Measurements from ENCODE around the gene PRKACG. TPM values are rescaled to one million over a fixed set of nuclear protein-coding genes. Genes with fewer than 3 reads are reported as not detected.
"Not testable (repeated sequence)": the region's sequence is repeated elsewhere in the genome, so short reads cannot be mapped to it uniquely, and the experiment has no call there.

The PRKACG gene
- total and polyA plus RNA-seq, 5 donors from 2014 or later = not detected

DNA sequence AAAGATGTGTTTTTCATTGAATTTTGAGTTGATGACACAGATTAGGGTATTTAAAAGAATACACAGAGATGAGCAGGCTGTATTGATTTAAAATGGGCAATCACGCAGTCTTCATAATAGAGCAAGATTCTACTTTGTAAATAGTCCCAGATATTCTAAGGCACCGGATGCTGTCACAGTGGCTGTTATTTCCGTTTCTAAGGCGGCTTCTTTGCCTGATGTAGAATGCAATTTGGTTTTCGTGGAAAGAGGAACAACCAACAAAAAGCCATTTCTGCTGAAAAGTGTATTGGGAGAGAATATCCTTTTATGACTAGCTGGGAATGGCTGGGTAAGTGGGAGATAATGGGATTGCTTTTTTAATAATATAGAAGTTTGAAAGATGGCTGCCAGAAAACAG lies 17.5 kb downstream of the PRKACG start:
- Mint-ChIP-seq H3K36me3 (no peaks in the 10 kb centered on the region), H3K9me3 (peaks cover 0 to 1% (median 0%) of the 10 kb centered on the region in 7 donors), H3K4me3 (peak overlapping the region; percentile 68 to 78 (median 77)), H3K4me1 (peaks cover 14 to 43% (median 27%) of the 10 kb centered on the region in 4 donors), H3K27me3 (no peaks in the 10 kb centered on the region), H3K27ac (peak overlapping the region; percentile 4 to 83 (median 68))
- H3K4me1 ChIP-seq (ENCODE audit: control insufficient read depth, insufficient read depth, low read length, poor library complexity, severe bottlenecking) = peaks cover 12% of the 10 kb centered on the region
- no peaks in the 10 kb centered on the region for H3K9me3 ChIP-seq (ENCODE audit: control insufficient read depth in 2 of 2, low read length in 2 of 2)
- peak overlapping the region; percentile 53 for H3K27ac ChIP-seq (ENCODE audit: insufficient read depth, low read length, poor library complexity, severe bottlenecking)
- ATAC-seq (ENCODE audit: low read depth in 2 of 2) = no peak
- no peaks in the 10 kb centered on the region for H3K36me3 ChIP-seq (ENCODE audit: control insufficient read depth, insufficient read depth, low read length)
- no peaks in the 10 kb centered on the region for H3K27me3 ChIP-seq (ENCODE audit: control insufficient read depth, insufficient read depth, low read length)
- DNase-seq = peak in 1 of 3 donors; percentile 62
- H3K4me3 ChIP-seq (ENCODE audit: low read depth, low read length) = peak overlapping the region; percentile 73

DNA sequence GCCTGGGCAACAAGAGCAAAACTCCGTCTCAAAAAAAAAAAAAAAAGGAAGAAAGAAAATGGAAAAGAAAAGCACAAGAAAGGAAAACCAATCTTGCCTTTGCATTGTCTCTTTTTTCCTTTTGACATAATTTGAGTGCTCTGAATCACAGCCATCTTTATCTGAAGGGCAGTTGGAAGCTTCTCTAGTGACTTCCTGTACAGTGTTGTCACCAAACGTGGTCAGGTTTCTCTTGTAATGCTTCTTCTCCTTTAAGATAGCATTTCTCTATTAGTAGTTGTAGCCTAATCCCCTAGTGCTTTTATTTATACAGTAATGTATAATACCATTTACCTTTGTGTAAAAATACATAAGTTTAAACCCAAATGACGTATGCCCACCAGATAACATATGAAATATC lies 18.1 kb downstream of the PRKACG start:
- Histone ChIP-seq H3K4me1 (ENCODE audit: control insufficient read depth, insufficient read depth, low read length, poor library complexity, severe bottlenecking) (peaks cover 12% of the 10 kb centered on the region), H3K4me3 (ENCODE audit: low read depth, low read length) (peak overlapping the region; percentile 73), H3K27ac (ENCODE audit: insufficient read depth, low read length, poor library complexity, severe bottlenecking) (no peak overlapping the region), H3K27me3 (ENCODE audit: control insufficient read depth, insufficient read depth, low read length) (no peaks in the 10 kb centered on the region), H3K9me3 (ENCODE audit: control insufficient read depth in 2 of 2, low read length in 2 of 2) (no peaks in the 10 kb centered on the region), H3K36me3 (ENCODE audit: control insufficient read depth, insufficient read depth, low read length) (no peaks in the 10 kb centered on the region)
- Mint-ChIP-seq H3K27me3 (no peaks in the 10 kb centered on the region), H3K36me3 (no peaks in the 10 kb centered on the region), H3K9me3 (peaks cover 0 to 1% (median 0%) of the 10 kb centered on the region in 7 donors), H3K27ac (peak overlapping the region; percentile 4 to 83 (median 68)), H3K4me3 (peak overlapping the region in 1 of 4 donors; percentile 68), H3K4me1 (peaks cover 14 to 43% (median 27%) of the 10 kb centered on the region in 4 donors)
- peak in 1 of 3 donors; percentile 47 for DNase-seq
- no peak for ATAC-seq (ENCODE audit: low read depth in 2 of 2)

DNA sequence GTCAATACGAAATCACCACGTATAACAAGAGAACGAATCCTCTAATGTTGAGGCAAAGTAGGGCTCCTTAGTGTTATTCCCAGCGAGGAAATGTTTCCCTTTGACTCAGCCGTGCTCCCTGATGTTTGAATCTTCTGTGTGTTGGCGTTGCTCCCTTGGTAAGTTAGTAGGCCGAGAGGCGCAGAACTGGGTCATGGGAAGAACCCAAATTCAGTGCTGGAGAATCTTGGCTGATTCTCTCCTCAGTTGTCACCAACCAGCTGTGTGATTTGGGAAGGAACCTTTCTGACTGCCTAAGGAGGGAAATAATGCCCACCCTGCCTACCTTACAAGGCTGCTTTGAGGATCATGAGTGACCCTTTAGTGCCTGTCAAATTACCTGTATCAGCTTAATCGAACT lies 22.5 kb downstream of the PRKACG start:
- Histone ChIP-seq H3K9me3 (ENCODE audit: control insufficient read depth in 2 of 2, low read length in 2 of 2) (no peaks in the 10 kb centered on the region), H3K4me3 (ENCODE audit: low read depth, low read length) (no peak overlapping the region), H3K27ac (ENCODE audit: insufficient read depth, low read length, poor library complexity, severe bottlenecking) (no peak overlapping the region), H3K4me1 (ENCODE audit: control insufficient read depth, insufficient read depth, low read length, poor library complexity, severe bottlenecking) (peaks cover 5% of the 10 kb centered on the region), H3K27me3 (ENCODE audit: control insufficient read depth, insufficient read depth, low read length) (no peaks in the 10 kb centered on the region), H3K36me3 (ENCODE audit: control insufficient read depth, insufficient read depth, low read length) (no peaks in the 10 kb centered on the region)
- ATAC-seq (ENCODE audit: low read depth in 2 of 2) = no peak
- Mint-ChIP-seq H3K36me3 (no peaks in the 10 kb centered on the region), H3K9me3 (peaks cover 0 to 1% (median 0%) of the 10 kb centered on the region in 7 donors), H3K4me3 (no peak overlapping the region), H3K27me3 (no peaks in the 10 kb centered on the region), H3K4me1 (peaks cover 7 to 14% (median 8%) of the 10 kb centered on the region in 4 donors), H3K27ac (no peak overlapping the region)
- no peak for DNase-seq

DNA sequence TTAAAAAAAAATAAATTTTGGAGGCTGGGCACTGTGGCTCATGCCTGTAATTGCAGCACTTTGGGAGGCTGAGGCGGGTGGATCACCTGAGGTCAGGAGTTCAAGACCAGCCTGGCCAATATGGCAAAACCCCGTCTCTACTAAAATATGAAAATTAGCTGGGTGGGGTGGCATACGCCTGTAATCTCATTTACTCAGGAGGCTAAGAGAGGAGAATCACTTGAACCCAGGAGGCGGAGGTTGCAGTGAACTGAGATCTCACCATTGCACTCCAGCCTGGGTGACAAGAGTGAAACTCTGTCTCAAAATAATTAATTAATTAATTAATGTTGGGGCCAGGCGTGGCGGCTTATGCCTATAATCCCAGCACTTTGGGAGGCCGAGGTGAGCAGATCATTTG lies 27.0 kb downstream of the PRKACG start:
- H3K27me3 Mint-ChIP-seq; H3K9me3 Mint-ChIP-seq; H3K36me3 ChIP-seq (ENCODE audit: control insufficient read depth, insufficient read depth, low read length); H3K27ac Mint-ChIP-seq; H3K27ac ChIP-seq (ENCODE audit: insufficient read depth, low read length, poor library complexity, severe bottlenecking); H3K4me3 ChIP-seq (ENCODE audit: low read depth, low read length); H3K9me3 ChIP-seq (ENCODE audit: control insufficient read depth in 2 of 2, low read length in 2 of 2); H3K27me3 ChIP-seq (ENCODE audit: control insufficient read depth, insufficient read depth, low read length); DNase-seq; H3K36me3 Mint-ChIP-seq; H3K4me3 Mint-ChIP-seq; ATAC-seq (ENCODE audit: low read depth in 2 of 2): not testable (repeated sequence)
- peaks cover 15% of the 10 kb centered on the region for H3K4me1 ChIP-seq (ENCODE audit: control insufficient read depth, insufficient read depth, low read length, poor library complexity, severe bottlenecking)
- H3K4me1 Mint-ChIP-seq = peaks cover 6 to 15% (median 12%) of the 10 kb centered on the region in 4 donors

DNA sequence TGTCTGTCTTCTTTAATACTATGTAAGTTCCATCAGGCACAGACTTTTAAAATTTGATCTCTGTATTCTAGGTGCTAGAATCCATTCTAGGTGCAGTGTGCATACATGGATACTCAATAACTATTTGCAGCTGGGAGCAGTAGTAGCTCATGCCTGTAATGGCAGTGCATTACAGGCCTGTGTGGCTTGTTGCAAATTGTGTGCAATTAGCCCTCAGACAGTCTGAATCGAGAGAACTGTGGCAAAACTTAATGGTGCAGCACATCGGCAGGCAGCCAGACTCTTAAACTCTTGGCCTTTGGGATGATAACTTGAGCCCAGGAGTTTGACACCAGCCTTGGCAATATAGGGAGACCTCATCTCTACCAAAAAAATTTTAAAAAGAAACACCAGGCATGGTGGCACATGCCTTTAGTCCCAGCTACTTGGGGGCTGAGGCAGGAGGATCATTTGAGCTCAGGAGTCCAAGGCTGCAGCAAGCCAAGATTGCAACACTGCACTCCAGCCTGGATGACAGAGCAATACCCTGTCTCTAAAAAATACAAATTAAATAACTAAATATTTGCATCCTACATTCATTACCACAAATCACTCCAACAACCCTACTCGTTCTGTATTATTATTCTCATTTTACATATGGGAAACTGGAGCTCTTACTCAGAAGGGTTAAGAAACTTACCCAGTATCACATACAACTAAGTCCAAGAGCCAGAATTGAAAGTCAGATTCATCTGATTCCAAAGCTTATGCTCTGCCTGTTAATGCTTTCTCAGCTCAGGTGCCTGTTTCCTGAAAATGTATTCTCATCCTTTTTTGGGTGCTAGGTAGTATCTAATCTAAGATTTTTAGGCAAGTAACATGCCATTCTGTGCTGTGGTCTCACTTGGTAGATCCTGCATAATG lies 30.1 kb downstream of the PRKACG start:
- Mint-ChIP-seq H3K27me3 (no peaks in the 10 kb centered on the region), H3K9me3 (no peaks in the 10 kb centered on the region), H3K36me3 (no peaks in the 10 kb centered on the region), H3K4me3 (no peak overlapping the region), H3K27ac (peak overlapping the region; percentile 64 to 87 (median 84)), H3K4me1 (peaks cover 16 to 41% (median 35%) of the 10 kb centered on the region in 4 donors)
- H3K4me1 ChIP-seq (ENCODE audit: control insufficient read depth, insufficient read depth, low read length, poor library complexity, severe bottlenecking) = peaks cover 39% of the 10 kb centered on the region
- H3K27me3 ChIP-seq (ENCODE audit: control insufficient read depth, insufficient read depth, low read length) = no peaks in the 10 kb centered on the region
- DNase-seq = no peak
- ATAC-seq (ENCODE audit: low read depth in 2 of 2) = no peak
- H3K4me3 ChIP-seq (ENCODE audit: low read depth, low read length) = no peak overlapping the region
- no peak overlapping the region for H3K27ac ChIP-seq (ENCODE audit: insufficient read depth, low read length, poor library complexity, severe bottlenecking)
- no peaks in the 10 kb centered on the region for H3K36me3 ChIP-seq (ENCODE audit: control insufficient read depth, insufficient read depth, low read length)
- no peaks in the 10 kb centered on the region for H3K9me3 ChIP-seq (ENCODE audit: control insufficient read depth in 2 of 2, low read length in 2 of 2)

DNA sequence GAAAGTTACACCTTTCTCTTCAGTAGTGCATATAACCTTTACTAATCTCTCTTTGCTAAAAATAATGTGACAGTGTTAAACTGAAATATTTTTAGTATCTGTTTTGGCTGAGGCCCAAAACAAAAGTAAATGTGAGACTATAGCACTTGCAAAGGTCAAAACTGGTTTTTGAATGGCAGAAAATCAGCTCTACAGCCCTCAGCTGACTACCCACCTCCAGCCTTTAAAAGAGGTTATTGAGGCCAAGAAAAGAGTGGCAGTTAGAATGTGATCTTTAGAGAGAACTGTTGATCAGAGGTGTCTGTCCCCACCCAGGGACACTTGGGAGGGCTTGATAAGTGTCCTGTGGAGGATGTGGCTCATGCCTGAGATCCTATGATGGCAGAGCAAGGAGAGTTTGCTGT lies 30.9 kb downstream of the PRKACG start:
- Histone ChIP-seq H3K4me1 (ENCODE audit: control insufficient read depth, insufficient read depth, low read length, poor library complexity, severe bottlenecking) (peaks cover 45% of the 10 kb centered on the region), H3K27ac (ENCODE audit: insufficient read depth, low read length, poor library complexity, severe bottlenecking) (peak overlapping the region; percentile 14), H3K4me3 (ENCODE audit: low read depth, low read length) (no peak overlapping the region), H3K9me3 (ENCODE audit: control insufficient read depth in 2 of 2, low read length in 2 of 2) (no peaks in the 10 kb centered on the region), H3K36me3 (ENCODE audit: control insufficient read depth, insufficient read depth, low read length) (no peaks in the 10 kb centered on the region), H3K27me3 (ENCODE audit: control insufficient read depth, insufficient read depth, low read length) (no peaks in the 10 kb centered on the region)
- no peak for ATAC-seq (ENCODE audit: low read depth in 2 of 2)
- no peaks in the 10 kb centered on the region for H3K9me3 Mint-ChIP-seq
- peak overlapping the region in 2 of 3 donors; percentile 64 to 84 for H3K27ac Mint-ChIP-seq
- H3K4me1 Mint-ChIP-seq = peaks cover 20 to 44% (median 40%) of the 10 kb centered on the region in 4 donors
- H3K27me3 Mint-ChIP-seq = no peaks in the 10 kb centered on the region
- DNase-seq = peak in 1 of 3 donors; percentile 28
- no peaks in the 10 kb centered on the region for H3K36me3 Mint-ChIP-seq
- peak overlapping the region in 1 of 4 donors; percentile 45 for H3K4me3 Mint-ChIP-seq

DNA sequence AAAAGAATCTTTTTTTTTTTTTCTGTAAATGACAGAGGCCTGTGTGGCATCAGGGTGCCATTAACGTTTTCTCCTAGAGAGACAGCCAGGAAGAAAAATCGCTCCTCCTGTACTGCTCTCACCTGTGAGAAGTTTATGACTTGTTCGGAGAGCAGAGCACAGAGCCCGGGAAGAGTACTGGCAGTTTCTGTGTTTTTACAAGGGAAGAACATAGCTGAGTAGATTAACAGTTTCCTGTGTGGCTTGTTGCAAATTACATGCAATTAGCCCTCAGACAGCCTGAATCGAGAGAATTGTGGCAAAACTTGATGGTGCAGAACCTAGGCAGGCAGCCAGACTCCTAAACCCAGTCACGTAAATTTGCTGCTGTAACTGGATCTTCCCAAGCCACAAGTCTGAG lies 32.1 kb downstream of the PRKACG start:
- ATAC-seq (ENCODE audit: low read depth in 2 of 2) = peak in 1 of 2 donors; percentile 19
- H3K4me1 Mint-ChIP-seq = peaks cover 20 to 47% (median 41%) of the 10 kb centered on the region in 4 donors
- no peaks in the 10 kb centered on the region for H3K27me3 Mint-ChIP-seq
- Histone ChIP-seq H3K4me3 (ENCODE audit: low read depth, low read length) (peak overlapping the region; percentile 46), H3K27me3 (ENCODE audit: control insufficient read depth, insufficient read depth, low read length) (no peaks in the 10 kb centered on the region), H3K27ac (ENCODE audit: insufficient read depth, low read length, poor library complexity, severe bottlenecking) (peak overlapping the region; percentile 42), H3K4me1 (ENCODE audit: control insufficient read depth, insufficient read depth, low read length, poor library complexity, severe bottlenecking) (peaks cover 46% of the 10 kb centered on the region), H3K9me3 (ENCODE audit: control insufficient read depth in 2 of 2, low read length in 2 of 2) (no peaks in the 10 kb centered on the region), H3K36me3 (ENCODE audit: control insufficient read depth, insufficient read depth, low read length) (no peaks in the 10 kb centered on the region)
- H3K27ac Mint-ChIP-seq = peak overlapping the region in 2 of 3 donors; percentile 65 to 69
- peak in 1 of 3 donors; percentile 51 for DNase-seq
- no peaks in the 10 kb centered on the region for H3K36me3 Mint-ChIP-seq
- H3K9me3 Mint-ChIP-seq = no peaks in the 10 kb centered on the region
- H3K4me3 Mint-ChIP-seq = peak overlapping the region in 3 of 4 donors; percentile 16 to 48 (median 36)

All from CD4-positive, CD25-positive, alpha-beta regulatory T cell (primary cell).